ENCODE measurements around the gene PHYHD1. TPM values are rescaled to one million over a fixed set of nuclear protein-coding genes. Genes with fewer than 3 reads are reported as not detected.

PHYHD1 gene
- total and polyA plus RNA-seq, 10 of the 15 experiments (the other 5 are each of a cell fraction or from before 2014, with no cell fraction given): 0.09 to 0.17 TPM; not detected in 8

DNA sequence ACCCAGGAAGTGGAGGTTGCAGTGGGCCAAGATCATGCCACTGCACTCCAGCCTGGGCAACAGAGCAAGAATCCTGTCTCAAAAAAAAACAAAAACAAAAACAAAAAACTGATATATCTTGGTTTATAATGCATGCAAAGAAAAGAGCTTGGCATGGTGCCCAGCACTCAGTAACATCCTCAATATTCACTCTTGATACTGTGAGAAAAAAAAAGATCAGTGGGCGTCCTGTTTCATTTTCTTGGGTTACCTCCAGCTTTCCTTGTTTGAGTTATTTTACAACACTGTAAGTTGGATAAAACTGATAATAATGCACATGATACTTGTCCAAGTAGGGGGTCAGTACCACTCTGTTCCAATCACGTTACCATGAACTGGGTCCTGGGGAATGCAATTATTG lies 7.8 kb downstream of the PHYHD1 start:
- no peak for ATAC-seq
- ChIA-PET SMC1A (ENCODE audit: uncharacterized antibody, unreplicated experiment) (interaction anchor here (1.0 to 5.1 kb wide), 8 partner anchors 20 to 566 kb away, joined by 3 to 53 read pairs (median 4); partner anchors contain the start of gene SPOUT1), POLR2A (interaction anchor here (0.6 to 1.4 kb wide), 5 partner anchors 18 to 229 kb away, joined by 3 to 4 read pairs (median 3); partner anchors contain the start of gene ENDOG), RAD21 (ENCODE audit: unreplicated experiment) (interaction anchor here (1.1 to 3.1 kb wide), 8 partner anchors 52 to 566 kb away, joined by 3 to 14 read pairs (median 6); partner anchors contain the start of genes ENDOG and SPOUT1), CTCF (interaction anchor here (0.7 to 8.0 kb wide), 35 partner anchors 9 to 567 kb away, joined by 3 to 158 read pairs (median 4); partner anchors contain the start of genes ENDOG, KYAT1, LRRC8A and PKN3)
- no peak overlapping the region for H3K27ac ChIP-seq (ENCODE audit: control insufficient read depth, insufficient read depth)
- TF ChIP-seq ETV6 (conservative IDR thresholded peaks at IDR 0.05 in 1 of 2, IDR thresholded peaks at IDR 0.05 in 1 of 2; ENCODE audit: borderline replicate concordance in 1 of 2, low read depth in 1 of 2): no peak
- TF ChIP-seq ZNF207 (IDR thresholded peaks at IDR 0.05; ENCODE audit: borderline replicate concordance): no peak
- no peak for TF ChIP-seq SRF (IDR thresholded peaks at IDR 0.05; ENCODE audit: low read depth in 2 of 2, low read length in 2 of 2)
- no peak for TF ChIP-seq NFXL1 (IDR thresholded peaks at IDR 0.05; ENCODE audit: borderline replicate concordance)
- no peak for TF ChIP-seq RCOR1 (conservative IDR thresholded peaks at IDR 0.05; ENCODE audit: low read depth, low read length)
- TF ChIP-seq, protein P1, sequence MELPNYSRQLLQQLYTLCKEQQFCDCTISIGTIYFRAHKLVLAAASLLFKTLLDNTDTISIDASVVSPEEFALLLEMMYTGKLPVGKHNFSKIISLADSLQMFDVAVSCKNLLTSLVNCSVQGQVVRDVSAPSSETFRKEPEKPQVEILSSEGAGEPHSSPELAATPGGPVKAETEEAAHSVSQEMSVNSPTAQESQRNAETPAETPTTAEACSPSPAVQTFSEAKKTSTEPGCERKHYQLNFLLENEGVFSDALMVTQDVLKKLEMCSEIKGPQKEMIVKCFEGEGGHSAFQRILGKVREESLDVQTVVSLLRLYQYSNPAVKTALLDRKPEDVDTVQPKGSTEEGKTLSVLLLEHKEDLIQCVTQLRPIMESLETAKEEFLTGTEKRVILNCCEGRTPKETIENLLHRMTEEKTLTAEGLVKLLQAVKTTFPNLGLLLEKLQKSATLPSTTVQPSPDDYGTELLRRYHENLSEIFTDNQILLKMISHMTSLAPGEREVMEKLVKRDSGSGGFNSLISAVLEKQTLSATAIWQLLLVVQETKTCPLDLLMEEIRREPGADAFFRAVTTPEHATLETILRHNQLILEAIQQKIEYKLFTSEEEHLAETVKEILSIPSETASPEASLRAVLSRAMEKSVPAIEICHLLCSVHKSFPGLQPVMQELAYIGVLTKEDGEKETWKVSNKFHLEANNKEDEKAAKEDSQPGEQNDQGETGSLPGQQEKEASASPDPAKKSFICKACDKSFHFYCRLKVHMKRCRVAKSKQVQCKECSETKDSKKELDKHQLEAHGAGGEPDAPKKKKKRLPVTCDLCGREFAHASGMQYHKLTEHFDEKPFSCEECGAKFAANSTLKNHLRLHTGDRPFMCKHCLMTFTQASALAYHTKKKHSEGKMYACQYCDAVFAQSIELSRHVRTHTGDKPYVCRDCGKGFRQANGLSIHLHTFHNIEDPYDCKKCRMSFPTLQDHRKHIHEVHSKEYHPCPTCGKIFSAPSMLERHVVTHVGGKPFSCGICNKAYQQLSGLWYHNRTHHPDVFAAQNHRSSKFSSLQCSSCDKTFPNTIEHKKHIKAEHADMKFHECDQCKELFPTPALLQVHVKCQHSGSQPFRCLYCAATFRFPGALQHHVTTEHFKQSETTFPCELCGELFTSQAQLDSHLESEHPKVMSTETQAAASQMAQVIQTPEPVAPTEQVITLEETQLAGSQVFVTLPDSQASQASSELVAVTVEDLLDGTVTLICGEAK (IDR thresholded peaks at IDR 0.05; ENCODE audit: borderline replicate concordance): no peak
- no peak for TF ChIP-seq ZZZ3 (IDR thresholded peaks at IDR 0.05; ENCODE audit: control insufficient read depth, insufficient read length, low read depth)
- no peak for TF ChIP-seq ZNF622 (IDR thresholded peaks at IDR 0.05)
- TF ChIP-seq, protein P2, sequence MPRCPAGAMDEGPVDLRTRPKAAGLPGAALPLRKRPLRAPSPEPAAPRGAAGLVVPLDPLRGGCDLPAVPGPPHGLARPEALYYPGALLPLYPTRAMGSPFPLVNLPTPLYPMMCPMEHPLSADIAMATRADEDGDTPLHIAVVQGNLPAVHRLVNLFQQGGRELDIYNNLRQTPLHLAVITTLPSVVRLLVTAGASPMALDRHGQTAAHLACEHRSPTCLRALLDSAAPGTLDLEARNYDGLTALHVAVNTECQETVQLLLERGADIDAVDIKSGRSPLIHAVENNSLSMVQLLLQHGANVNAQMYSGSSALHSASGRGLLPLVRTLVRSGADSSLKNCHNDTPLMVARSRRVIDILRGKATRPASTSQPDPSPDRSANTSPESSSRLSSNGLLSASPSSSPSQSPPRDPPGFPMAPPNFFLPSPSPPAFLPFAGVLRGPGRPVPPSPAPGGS (IDR thresholded peaks at IDR 0.05; ENCODE audit: borderline replicate concordance, insufficient read depth, low read depth, low read length, poor library complexity, severe bottlenecking): no peak
- no peak for TF ChIP-seq YY1 (IDR thresholded peaks at IDR 0.05; ENCODE audit: low read depth, low read length)
- TF ChIP-seq, protein P3, sequence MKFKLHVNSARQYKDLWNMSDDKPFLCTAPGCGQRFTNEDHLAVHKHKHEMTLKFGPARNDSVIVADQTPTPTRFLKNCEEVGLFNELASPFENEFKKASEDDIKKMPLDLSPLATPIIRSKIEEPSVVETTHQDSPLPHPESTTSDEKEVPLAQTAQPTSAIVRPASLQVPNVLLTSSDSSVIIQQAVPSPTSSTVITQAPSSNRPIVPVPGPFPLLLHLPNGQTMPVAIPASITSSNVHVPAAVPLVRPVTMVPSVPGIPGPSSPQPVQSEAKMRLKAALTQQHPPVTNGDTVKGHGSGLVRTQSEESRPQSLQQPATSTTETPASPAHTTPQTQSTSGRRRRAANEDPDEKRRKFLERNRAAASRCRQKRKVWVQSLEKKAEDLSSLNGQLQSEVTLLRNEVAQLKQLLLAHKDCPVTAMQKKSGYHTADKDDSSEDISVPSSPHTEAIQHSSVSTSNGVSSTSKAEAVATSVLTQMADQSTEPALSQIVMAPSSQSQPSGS (IDR thresholded peaks at IDR 0.05; ENCODE audit: low read length): no peak
- TF ChIP-seq TCF12 (IDR thresholded peaks at IDR 0.05; ENCODE audit: low read depth, low read length): no peak
- no peak for TF ChIP-seq RFX5 (IDR thresholded peaks at IDR 0.05; ENCODE audit: low read depth, low read length)
- TF ChIP-seq CREB1 (IDR thresholded peaks at IDR 0.05; ENCODE audit: low read depth): no peak
- TF ChIP-seq SUZ12 (IDR thresholded peaks at IDR 0.05; ENCODE audit: unreplicated experiment): no peak
- TF ChIP-seq NFIC (IDR thresholded peaks at IDR 0.05; ENCODE audit: low read depth, low read length): no peak
- FAIRE-seq: no peak
- no peak overlapping the region for H3K4me3 ChIP-seq
- DNase-seq (ENCODE audit: low read depth, low spot score): no peak
- in situ Hi-C loops (cut with MboI): loop anchor here (5.0 kb wide), 1 partner anchor 66 kb away; no protein-coding TSS in a partner anchor
- intact Hi-C loops (cut with micrococcal nuclease; ENCODE audit: unreplicated experiment): loop anchor here (1.0 to 5.0 kb wide), 3 partner anchors 46 to 281 kb away; partner anchors contain the start of genes KYAT1 and LRRC8A
- H3K79me2 ChIP-seq (ENCODE audit: control insufficient read depth, insufficient read depth, low read length): no peaks in the 10 kb centered on the region
- no peak overlapping the region for H2AFZ ChIP-seq (ENCODE audit: control insufficient read depth, low read depth, low read length)
- H3K9ac ChIP-seq (ENCODE audit: control insufficient read depth, insufficient read depth, low read length): no peak overlapping the region
- no TSS peak for BruUV-seq (replicated peaks)
- H3K9me3 ChIP-seq (replicated peaks; ENCODE audit: control insufficient read depth, insufficient read depth, low read length): no peaks in the 10 kb centered on the region
- no peaks in the 10 kb centered on the region for H3K4me1 ChIP-seq (ENCODE audit: control insufficient read depth, insufficient read depth, low read length)
- no peaks in the 10 kb centered on the region for H4K20me1 ChIP-seq (ENCODE audit: control insufficient read depth, insufficient read depth)
- no peak overlapping the region for H3K4me2 ChIP-seq (ENCODE audit: control insufficient read depth, insufficient read depth)
- no peaks in the 10 kb centered on the region for H3K36me3 ChIP-seq (ENCODE audit: control insufficient read depth in 2 of 2, insufficient read depth in 2 of 2, low read length in 1 of 2)
- H3K27me3 ChIP-seq (replicated peaks in 1 of 2; ENCODE audit: control insufficient read depth in 2 of 2, insufficient read depth in 2 of 2, low read length in 1 of 2): no peaks in the 10 kb centered on the region
- 23% methylated on average over 2 of the region's 2 CpGs for WGBS (ENCODE audit: insufficient coverage, insufficient replicate concordance, low lambda C conversion rate, missing lambda C conversion rate)
